ENCODE results near the gene KCNE1.
A peak's percentile ranks its signal among the peaks of the same experiment; 100 is the strongest.
"Not testable (repeated sequence)": the region's sequence is repeated elsewhere in the genome, so short reads cannot be mapped to it uniquely, and the experiment has no call there.

Gene KCNE1

GRCh38 chr21:34511181-34511580, 829 bp downstream of the KCNE1 start:
- no peak for DNase-seq (ENCODE audit: low spot score)

- peak; percentile 26 for DNase-seq (ENCODE audit: low spot score)
Measured at GRCh38 chr21:34510148-34511142, 1.6 kb downstream of the KCNE1 start.

GRCh38 chr21:34509151-34509550, 2.9 kb downstream of the KCNE1 start:
- DNase-seq (ENCODE audit: low spot score): no peak

- DNase-seq (ENCODE audit: low spot score): no peak
Measured at GRCh38 chr21:34504595-34504994, 7.4 kb downstream of the KCNE1 start.

- no peak for DNase-seq (ENCODE audit: low spot score)
Measured at GRCh38 chr21:34502480-34503106, 9.4 kb downstream of the KCNE1 start.

GRCh38 chr21:34501716-34502115, 10.3 kb downstream of the KCNE1 start:
- DNase-seq (ENCODE audit: low spot score): no peak

- no peak for DNase-seq (ENCODE audit: low spot score)
Measured at GRCh38 chr21:34500191-34500590, 11.8 kb downstream of the KCNE1 start.

- DNase-seq (ENCODE audit: low spot score): no peak
Measured at GRCh38 chr21:34499116-34499515, 12.9 kb downstream of the KCNE1 start.

- no peak for DNase-seq (ENCODE audit: low spot score)
Measured at GRCh38 chr21:34498623-34499022, 13.4 kb downstream of the KCNE1 start.

- not testable (repeated sequence) for DNase-seq (ENCODE audit: low spot score)
Measured at GRCh38 chr21:34483854-34484253, 28.2 kb downstream of the KCNE1 start.

- DNase-seq (ENCODE audit: low spot score): not testable (repeated sequence)
Measured at GRCh38 chr21:34483435-34483834, 28.6 kb downstream of the KCNE1 start.

- not testable (repeated sequence) for DNase-seq (ENCODE audit: low spot score)
Measured at GRCh38 chr21:34467333-34467732, 44.7 kb downstream of the KCNE1 start.

- DNase-seq (ENCODE audit: low spot score): not testable (repeated sequence)
Measured at GRCh38 chr21:34459426-34459825, 52.6 kb downstream of the KCNE1 start.

GRCh38 chr21:34458266-34458665, 53.7 kb downstream of the KCNE1 start:
- DNase-seq (ENCODE audit: low spot score): not testable (repeated sequence)

- not testable (repeated sequence) for DNase-seq (ENCODE audit: low spot score)
Measured at GRCh38 chr21:34456180-34456579, 55.8 kb downstream of the KCNE1 start.

- DNase-seq (ENCODE audit: low spot score): not testable (repeated sequence)
Measured at GRCh38 chr21:34455628-34456027, 56.4 kb downstream of the KCNE1 start.

GRCh38 chr21:34447018-34447417, 65.0 kb downstream of the KCNE1 start:
- not testable (repeated sequence) for DNase-seq (ENCODE audit: low spot score)

GRCh38 chr21:34443486-34443885, 68.5 kb downstream of the KCNE1 start:
- DNase-seq (ENCODE audit: low spot score): not testable (repeated sequence)

GRCh38 chr21:34429710-34430109, 82.3 kb downstream of the KCNE1 start:
- not testable (repeated sequence) for DNase-seq (ENCODE audit: low spot score)

GRCh38 chr21:34428441-34428840, 83.6 kb downstream of the KCNE1 start:
- DNase-seq (ENCODE audit: low spot score): not testable (repeated sequence)

- not testable (repeated sequence) for DNase-seq (ENCODE audit: low spot score)
Measured at GRCh38 chr21:34427339-34427738, 84.7 kb downstream of the KCNE1 start.

GRCh38 chr21:34423805-34424204, 88.2 kb downstream of the KCNE1 start, which contains the start of gene SMIM34:
Gene SMIM34 (minus strand): TSS chr21:34423951. CDS start chr21:34423839, 112 bp downstream.
- not testable (repeated sequence) for DNase-seq (ENCODE audit: low spot score)
